ENCODE data around the gene CCDC85A.

DNA sequence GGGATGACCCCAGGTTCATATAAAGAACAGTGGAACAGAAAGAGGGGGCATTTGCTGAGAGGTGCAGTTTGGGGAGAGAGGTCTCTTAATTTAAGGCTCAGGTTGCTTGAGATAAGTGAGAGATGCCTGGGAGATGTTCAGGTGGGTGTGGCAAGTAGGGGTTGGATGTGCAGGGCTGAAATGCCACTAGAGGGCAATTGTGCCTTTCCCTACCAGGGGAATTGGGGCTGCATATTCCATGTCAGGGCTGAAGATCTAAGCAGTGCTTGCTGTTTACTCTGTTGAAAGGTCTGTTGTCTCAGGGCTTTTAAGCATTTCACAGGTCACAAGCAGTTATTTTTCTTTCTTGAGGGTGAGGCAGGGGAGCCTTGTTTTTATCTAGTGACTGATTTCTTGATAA, 7.8 kb downstream of the CCDC85A start:
- TF ChIP-seq POLR2AphosphoS5 (IDR thresholded peaks at IDR 0.05; ENCODE audit: low read depth) (no peak), EZH2 (IDR thresholded peaks at IDR 0.05; ENCODE audit: low read depth, unreplicated experiment) (no peak), EZH2phosphoT487 (IDR thresholded peaks at IDR 0.05; ENCODE audit: unreplicated experiment) (no peak), CREB1 (CRISPR knock-in tag; IDR thresholded peaks at IDR 0.05; ENCODE audit: low read depth) (no peak), ZNF331 (CRISPR knock-in tag; IDR thresholded peaks at IDR 0.05; ENCODE audit: low read depth) (no peak)
- TF ChIP-seq, protein P1, sequence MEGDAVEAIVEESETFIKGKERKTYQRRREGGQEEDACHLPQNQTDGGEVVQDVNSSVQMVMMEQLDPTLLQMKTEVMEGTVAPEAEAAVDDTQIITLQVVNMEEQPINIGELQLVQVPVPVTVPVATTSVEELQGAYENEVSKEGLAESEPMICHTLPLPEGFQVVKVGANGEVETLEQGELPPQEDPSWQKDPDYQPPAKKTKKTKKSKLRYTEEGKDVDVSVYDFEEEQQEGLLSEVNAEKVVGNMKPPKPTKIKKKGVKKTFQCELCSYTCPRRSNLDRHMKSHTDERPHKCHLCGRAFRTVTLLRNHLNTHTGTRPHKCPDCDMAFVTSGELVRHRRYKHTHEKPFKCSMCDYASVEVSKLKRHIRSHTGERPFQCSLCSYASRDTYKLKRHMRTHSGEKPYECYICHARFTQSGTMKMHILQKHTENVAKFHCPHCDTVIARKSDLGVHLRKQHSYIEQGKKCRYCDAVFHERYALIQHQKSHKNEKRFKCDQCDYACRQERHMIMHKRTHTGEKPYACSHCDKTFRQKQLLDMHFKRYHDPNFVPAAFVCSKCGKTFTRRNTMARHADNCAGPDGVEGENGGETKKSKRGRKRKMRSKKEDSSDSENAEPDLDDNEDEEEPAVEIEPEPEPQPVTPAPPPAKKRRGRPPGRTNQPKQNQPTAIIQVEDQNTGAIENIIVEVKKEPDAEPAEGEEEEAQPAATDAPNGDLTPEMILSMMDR (conservative IDR thresholded peaks at IDR 0.05; ENCODE audit: low read depth in 2 of 2): peak; percentile 56 to 94
- TF ChIP-seq, protein P2, sequence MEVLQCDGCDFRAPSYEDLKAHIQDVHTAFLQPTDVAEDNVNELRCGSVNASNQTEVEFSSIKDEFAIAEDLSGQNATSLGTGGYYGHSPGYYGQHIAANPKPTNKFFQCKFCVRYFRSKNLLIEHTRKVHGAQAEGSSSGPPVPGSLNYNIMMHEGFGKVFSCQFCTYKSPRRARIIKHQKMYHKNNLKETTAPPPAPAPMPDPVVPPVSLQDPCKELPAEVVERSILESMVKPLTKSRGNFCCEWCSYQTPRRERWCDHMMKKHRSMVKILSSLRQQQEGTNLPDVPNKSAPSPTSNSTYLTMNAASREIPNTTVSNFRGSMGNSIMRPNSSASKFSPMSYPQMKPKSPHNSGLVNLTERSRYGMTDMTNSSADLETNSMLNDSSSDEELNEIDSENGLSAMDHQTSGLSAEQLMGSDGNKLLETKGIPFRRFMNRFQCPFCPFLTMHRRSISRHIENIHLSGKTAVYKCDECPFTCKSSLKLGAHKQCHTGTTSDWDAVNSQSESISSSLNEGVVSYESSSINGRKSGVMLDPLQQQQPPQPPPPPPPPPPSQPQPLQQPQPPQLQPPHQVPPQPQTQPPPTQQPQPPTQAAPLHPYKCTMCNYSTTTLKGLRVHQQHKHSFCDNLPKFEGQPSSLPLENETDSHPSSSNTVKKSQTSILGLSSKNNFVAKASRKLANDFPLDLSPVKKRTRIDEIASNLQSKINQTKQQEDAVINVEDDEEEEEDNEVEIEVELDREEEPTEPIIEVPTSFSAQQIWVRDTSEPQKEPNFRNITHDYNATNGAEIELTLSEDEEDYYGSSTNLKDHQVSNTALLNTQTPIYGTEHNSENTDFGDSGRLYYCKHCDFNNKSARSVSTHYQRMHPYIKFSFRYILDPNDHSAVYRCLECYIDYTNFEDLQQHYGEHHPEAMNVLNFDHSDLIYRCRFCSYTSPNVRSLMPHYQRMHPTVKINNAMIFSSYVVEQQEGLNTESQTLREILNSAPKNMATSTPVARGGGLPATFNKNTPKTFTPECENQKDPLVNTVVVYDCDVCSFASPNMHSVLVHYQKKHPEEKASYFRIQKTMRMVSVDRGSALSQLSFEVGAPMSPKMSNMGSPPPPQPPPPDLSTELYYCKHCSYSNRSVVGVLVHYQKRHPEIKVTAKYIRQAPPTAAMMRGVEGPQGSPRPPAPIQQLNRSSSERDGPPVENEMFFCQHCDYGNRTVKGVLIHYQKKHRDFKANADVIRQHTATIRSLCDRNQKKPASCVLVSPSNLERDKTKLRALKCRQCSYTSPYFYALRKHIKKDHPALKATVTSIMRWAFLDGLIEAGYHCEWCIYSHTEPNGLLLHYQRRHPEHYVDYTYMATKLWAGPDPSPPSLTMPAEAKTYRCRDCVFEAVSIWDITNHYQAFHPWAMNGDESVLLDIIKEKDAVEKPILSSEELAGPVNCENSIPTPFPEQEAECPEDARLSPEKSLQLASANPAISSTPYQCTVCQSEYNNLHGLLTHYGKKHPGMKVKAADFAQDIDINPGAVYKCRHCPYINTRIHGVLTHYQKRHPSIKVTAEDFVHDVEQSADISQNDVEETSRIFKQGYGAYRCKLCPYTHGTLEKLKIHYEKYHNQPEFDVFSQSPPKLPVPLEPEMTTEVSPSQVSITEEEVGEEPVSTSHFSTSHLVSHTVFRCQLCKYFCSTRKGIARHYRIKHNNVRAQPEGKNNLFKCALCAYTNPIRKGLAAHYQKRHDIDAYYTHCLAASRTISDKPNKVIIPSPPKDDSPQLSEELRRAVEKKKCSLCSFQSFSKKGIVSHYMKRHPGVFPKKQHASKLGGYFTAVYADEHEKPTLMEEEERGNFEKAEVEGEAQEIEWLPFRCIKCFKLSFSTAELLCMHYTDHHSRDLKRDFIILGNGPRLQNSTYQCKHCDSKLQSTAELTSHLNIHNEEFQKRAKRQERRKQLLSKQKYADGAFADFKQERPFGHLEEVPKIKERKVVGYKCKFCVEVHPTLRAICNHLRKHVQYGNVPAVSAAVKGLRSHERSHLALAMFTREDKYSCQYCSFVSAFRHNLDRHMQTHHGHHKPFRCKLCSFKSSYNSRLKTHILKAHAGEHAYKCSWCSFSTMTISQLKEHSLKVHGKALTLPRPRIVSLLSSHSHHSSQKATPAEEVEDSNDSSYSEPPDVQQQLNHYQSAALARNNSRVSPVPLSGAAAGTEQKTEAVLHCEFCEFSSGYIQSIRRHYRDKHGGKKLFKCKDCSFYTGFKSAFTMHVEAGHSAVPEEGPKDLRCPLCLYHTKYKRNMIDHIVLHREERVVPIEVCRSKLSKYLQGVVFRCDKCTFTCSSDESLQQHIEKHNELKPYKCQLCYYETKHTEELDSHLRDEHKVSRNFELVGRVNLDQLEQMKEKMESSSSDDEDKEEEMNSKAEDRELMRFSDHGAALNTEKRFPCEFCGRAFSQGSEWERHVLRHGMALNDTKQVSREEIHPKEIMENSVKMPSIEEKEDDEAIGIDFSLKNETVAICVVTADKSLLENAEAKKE (CRISPR knock-in tag; IDR thresholded peaks at IDR 0.05): no peak
- TF ChIP-seq, protein P3, sequence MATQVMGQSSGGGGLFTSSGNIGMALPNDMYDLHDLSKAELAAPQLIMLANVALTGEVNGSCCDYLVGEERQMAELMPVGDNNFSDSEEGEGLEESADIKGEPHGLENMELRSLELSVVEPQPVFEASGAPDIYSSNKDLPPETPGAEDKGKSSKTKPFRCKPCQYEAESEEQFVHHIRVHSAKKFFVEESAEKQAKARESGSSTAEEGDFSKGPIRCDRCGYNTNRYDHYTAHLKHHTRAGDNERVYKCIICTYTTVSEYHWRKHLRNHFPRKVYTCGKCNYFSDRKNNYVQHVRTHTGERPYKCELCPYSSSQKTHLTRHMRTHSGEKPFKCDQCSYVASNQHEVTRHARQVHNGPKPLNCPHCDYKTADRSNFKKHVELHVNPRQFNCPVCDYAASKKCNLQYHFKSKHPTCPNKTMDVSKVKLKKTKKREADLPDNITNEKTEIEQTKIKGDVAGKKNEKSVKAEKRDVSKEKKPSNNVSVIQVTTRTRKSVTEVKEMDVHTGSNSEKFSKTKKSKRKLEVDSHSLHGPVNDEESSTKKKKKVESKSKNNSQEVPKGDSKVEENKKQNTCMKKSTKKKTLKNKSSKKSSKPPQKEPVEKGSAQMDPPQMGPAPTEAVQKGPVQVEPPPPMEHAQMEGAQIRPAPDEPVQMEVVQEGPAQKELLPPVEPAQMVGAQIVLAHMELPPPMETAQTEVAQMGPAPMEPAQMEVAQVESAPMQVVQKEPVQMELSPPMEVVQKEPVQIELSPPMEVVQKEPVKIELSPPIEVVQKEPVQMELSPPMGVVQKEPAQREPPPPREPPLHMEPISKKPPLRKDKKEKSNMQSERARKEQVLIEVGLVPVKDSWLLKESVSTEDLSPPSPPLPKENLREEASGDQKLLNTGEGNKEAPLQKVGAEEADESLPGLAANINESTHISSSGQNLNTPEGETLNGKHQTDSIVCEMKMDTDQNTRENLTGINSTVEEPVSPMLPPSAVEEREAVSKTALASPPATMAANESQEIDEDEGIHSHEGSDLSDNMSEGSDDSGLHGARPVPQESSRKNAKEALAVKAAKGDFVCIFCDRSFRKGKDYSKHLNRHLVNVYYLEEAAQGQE (IDR thresholded peaks at IDR 0.05; ENCODE audit: unreplicated experiment): no peak

Data from GM23338 (cell line).